Neural cell (in vitro differentiated cells): Measurements from ENCODE around the gene CTSH. TPM values are rescaled to one million over a fixed set of nuclear protein-coding genes. Genes with fewer than 3 reads are reported as not detected.

Experiments used
- H2AFZ ChIP-seq: fragments of 200-600, 300-800 bp; sonication (generic), shearing (Covaris generic); 2 replicates; pipeline ENCODE4 v1.6.0; 2014; ENCODE audit warnings: low read depth, mild to moderate bottlenecking, antibody characterized with exemption, low read length, moderate library complexity
- H3F3A ChIP-seq: fragments of 200-600 bp; shearing (Covaris generic); 2 replicates; pipeline ENCODE4 v1.6.1; 2016; ENCODE audit warnings: mild to moderate bottlenecking, moderate library complexity, mixed read lengths, antibody characterized with exemption, low read length; ENCODE audit not compliant: insufficient read depth, poor library complexity, severe bottlenecking
- H3K27ac ChIP-seq: fragments of 200-600, 300-800 bp; sonication (generic), shearing (Covaris generic); 2 replicates; pipeline ENCODE4 v1.5.1; 2014; ENCODE audit warnings: mild to moderate bottlenecking, low read length, moderate library complexity
- H3K27me3 ChIP-seq: fragments of 300-800, 200-600 bp; sonication (generic), shearing (Covaris generic); 2 replicates; pipeline ENCODE4 v1.6.0; 2014; ENCODE audit warnings: mild to moderate bottlenecking, low read depth, low read length, moderate library complexity; ENCODE audit not compliant: insufficient read depth
- H3K36me3 ChIP-seq: fragments of 300-800, 200-600 bp; sonication (generic), shearing (Covaris generic); 2 replicates; pipeline ENCODE4 v1.5.1; 2014; ENCODE audit warnings: mild to moderate bottlenecking, antibody characterized with exemption, low read length, moderate library complexity; ENCODE audit not compliant: insufficient read depth
- H3K4me2 ChIP-seq: fragments of 300-800, 200-600 bp; sonication (generic), shearing (Covaris generic); 2 replicates; pipeline ENCODE4 v1.6.0; 2014; ENCODE audit warnings: mild to moderate bottlenecking, low read length
- H3K4me3 ChIP-seq: fragments of 300-800, 200-600 bp; sonication (generic), shearing (Covaris generic); 2 replicates; pipeline ENCODE4 v1.5.1; 2014; ENCODE audit warnings: mild to moderate bottlenecking, low read length, moderate library complexity
- H3K79me2 ChIP-seq: fragments of 200-600 bp; shearing (Covaris generic); replicated peaks from 2 replicates; pipeline ENCODE4 v1.6.0; 2014; ENCODE audit warnings: mild to moderate bottlenecking, low read length, moderate library complexity; ENCODE audit not compliant: insufficient read depth
- H3K9ac ChIP-seq: fragments of 300-800, 200-600 bp; sonication (generic), shearing (Covaris generic); 2 replicates; pipeline ENCODE4 v1.6.1; 2016; ENCODE audit warnings: mild to moderate bottlenecking, low read length, mixed read lengths
- H3K9me2 ChIP-seq: fragments of 200-600 bp; shearing (Covaris generic); 2 replicates; pipeline ENCODE4 v1.6.1; 2016; ENCODE audit warnings: mild to moderate bottlenecking, low read length, mixed read lengths; ENCODE audit not compliant: insufficient read depth
- H3K9me3 ChIP-seq: fragments of 200-600, 300-800 bp; sonication (generic), shearing (Covaris generic); 2 replicates; pipeline ENCODE4 v1.6.1; 2016; ENCODE audit warnings: mild to moderate bottlenecking, mixed run types, low read length, moderate library complexity, mixed read lengths
- H4K20me1 ChIP-seq: fragments of 200-600 bp; shearing (Covaris generic); 2 replicates; pipeline ENCODE4 v1.6.1; 2016; ENCODE audit warnings: mild to moderate bottlenecking, mixed run types; ENCODE audit not compliant: insufficient read depth
- MXI1 ChIP-seq: fragments of 450-650 bp; conservative IDR thresholded peaks from 2 replicates; pipeline ENCODE4 v1.6.1; 2014; ENCODE audit warnings: antibody characterized with exemption, mild to moderate bottlenecking; ENCODE audit not compliant: poor library complexity, severe bottlenecking
- POLR2AphosphoS5 ChIP-seq: IDR thresholded peaks from 2 replicates; pipeline ENCODE4 v1.6.1; 2012
- REST ChIP-seq: IDR thresholded peaks from 2 replicates; pipeline ENCODE4 v1.6.1; 2012; ENCODE audit warnings: borderline replicate concordance
- SMC3 ChIP-seq: fragments of 450-650 bp; conservative IDR thresholded peaks from 2 replicates; pipeline ENCODE4 v1.6.1; 2014; ENCODE audit warnings: antibody characterized with exemption, mild to moderate bottlenecking, moderate library complexity; ENCODE audit not compliant: poor library complexity
- TAF1 ChIP-seq: IDR thresholded peaks from 2 replicates; pipeline ENCODE4 v1.6.1; 2012; ENCODE audit warnings: low read depth
- polyA plus RNA-seq: library from polyadenylated mRNA; depleted of rRNA; stranded (reverse); fragments of >200 nt; gene quantifications from 2 replicates; pipeline ENCODE4 v1.2.3, GENCODE V29; 2014
- TF ChIP-seq, protein P1 (sequence below): fragments of 450-650 bp; IDR thresholded peaks from 2 replicates; pipeline ENCODE4 v1.5.1; 2014; ENCODE audit warnings: antibody characterized with exemption, mild to moderate bottlenecking, moderate library complexity; ENCODE audit not compliant: poor library complexity, severe bottlenecking

CTSH gene
- polyA plus RNA-seq, 1 donor from 2014 or later, result 3.3 TPM

DNA sequence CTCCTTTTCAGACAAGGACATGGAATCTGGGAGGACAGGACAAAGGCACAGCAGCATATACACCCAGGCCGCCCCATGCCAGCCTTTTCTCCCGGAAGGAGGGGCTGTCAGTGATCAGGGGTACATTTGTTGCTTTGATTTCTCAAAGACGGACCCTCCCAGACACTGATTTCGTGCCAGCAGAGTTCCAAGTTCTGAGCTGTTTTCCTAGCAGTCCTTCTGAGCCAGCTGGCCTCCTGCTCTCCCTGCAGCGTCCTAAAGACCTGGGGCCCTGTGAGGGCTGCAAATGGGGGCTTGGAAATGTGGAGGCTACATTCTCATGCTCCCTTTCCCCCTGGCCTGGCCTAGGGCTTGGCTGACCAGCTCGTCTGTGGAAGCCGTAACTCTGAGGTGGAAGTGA, 22.3 kb downstream of the CTSH start:
- Histone ChIP-seq H3K9me3 (no peaks in the 10 kb centered on the region), H3K79me2 (no peaks in the 10 kb centered on the region), H3K27me3 (no peaks in the 10 kb centered on the region), H3K27ac (no peak overlapping the region), H3K9me2 (no peaks in the 10 kb centered on the region), H3K4me3 (no peak overlapping the region), H2AFZ (no peak overlapping the region), H4K20me1 (no peaks in the 10 kb centered on the region), H3K36me3 (no peaks in the 10 kb centered on the region), H3F3A (no peaks in the 10 kb centered on the region), H3K9ac (no peak overlapping the region), H3K4me2 (no peak overlapping the region)
- TF ChIP-seq REST, result no peak
- TF ChIP-seq, protein P1, sequence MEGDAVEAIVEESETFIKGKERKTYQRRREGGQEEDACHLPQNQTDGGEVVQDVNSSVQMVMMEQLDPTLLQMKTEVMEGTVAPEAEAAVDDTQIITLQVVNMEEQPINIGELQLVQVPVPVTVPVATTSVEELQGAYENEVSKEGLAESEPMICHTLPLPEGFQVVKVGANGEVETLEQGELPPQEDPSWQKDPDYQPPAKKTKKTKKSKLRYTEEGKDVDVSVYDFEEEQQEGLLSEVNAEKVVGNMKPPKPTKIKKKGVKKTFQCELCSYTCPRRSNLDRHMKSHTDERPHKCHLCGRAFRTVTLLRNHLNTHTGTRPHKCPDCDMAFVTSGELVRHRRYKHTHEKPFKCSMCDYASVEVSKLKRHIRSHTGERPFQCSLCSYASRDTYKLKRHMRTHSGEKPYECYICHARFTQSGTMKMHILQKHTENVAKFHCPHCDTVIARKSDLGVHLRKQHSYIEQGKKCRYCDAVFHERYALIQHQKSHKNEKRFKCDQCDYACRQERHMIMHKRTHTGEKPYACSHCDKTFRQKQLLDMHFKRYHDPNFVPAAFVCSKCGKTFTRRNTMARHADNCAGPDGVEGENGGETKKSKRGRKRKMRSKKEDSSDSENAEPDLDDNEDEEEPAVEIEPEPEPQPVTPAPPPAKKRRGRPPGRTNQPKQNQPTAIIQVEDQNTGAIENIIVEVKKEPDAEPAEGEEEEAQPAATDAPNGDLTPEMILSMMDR, result no peak
- TF ChIP-seq SMC3, result no peak
- no peak for TF ChIP-seq POLR2AphosphoS5

GRCh38 chr15:78921940-78922339, 22.9 kb downstream of the CTSH start:
- no peaks in the 10 kb centered on the region for H4K20me1 ChIP-seq
- no peak overlapping the region for H3K4me3 ChIP-seq
- H3K9me2 ChIP-seq, result no peaks in the 10 kb centered on the region
- H3F3A ChIP-seq, result no peaks in the 10 kb centered on the region
- H3K9ac ChIP-seq, result no peak overlapping the region
- H3K27ac ChIP-seq, result no peak overlapping the region
- no peaks in the 10 kb centered on the region for H3K9me3 ChIP-seq
- H2AFZ ChIP-seq, result no peak overlapping the region
- H3K4me2 ChIP-seq, result no peak overlapping the region
- H3K27me3 ChIP-seq, result no peaks in the 10 kb centered on the region
- TF ChIP-seq MXI1, result no peak
- no peak for TF ChIP-seq TAF1
- no peak for TF ChIP-seq REST
- no peaks in the 10 kb centered on the region for H3K36me3 ChIP-seq
- H3K79me2 ChIP-seq, result no peaks in the 10 kb centered on the region
